Measurements from ENCODE around the gene LMX1B. TPM values are rescaled to one million over a fixed set of nuclear protein-coding genes. Genes with fewer than 3 reads are reported as not detected.

LMX1B gene
- polyA plus RNA-seq, 2 donors = 0.01 to 0.02 TPM

DNA sequence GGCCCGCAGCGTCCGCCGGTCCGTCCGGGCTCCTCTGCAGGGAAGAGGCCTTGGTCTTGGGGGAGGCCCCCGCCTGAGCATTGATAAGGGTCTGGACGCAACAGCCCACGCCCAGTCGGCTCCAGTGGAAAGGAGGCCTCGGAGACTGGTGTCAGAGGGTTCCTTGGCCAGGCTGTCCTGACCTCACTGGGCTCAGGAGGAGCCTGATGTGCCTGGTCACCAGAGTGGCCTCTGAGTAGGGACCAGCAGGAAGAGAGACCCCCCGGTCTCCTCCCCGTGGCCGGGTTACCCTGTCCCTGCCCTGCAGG, 13.2 kb downstream of the LMX1B start:
- Histone ChIP-seq H3K36me3 (ENCODE audit: control insufficient read depth in 2 of 2, insufficient read depth in 2 of 2, low read length in 1 of 2) (no peaks in the 10 kb centered on the region), H3K9me3 (ENCODE audit: control insufficient read depth in 2 of 2, insufficient read depth in 1 of 2, low read depth in 1 of 2, low read length in 1 of 2) (no peaks in the 10 kb centered on the region), H3K27ac (ENCODE audit: low read depth in 2 of 2, low read length in 1 of 2) (no peak overlapping the region), H3K4me3 (ENCODE audit: low read depth in 1 of 2, low read length in 2 of 2) (no peak overlapping the region), H3K4me1 (ENCODE audit: control insufficient read depth in 2 of 2, insufficient read depth in 2 of 2, low read length in 1 of 2) (peaks cover 0 to 10% of the 10 kb centered on the region in 2 donors), H3K27me3 (ENCODE audit: control insufficient read depth in 1 of 2, insufficient read depth in 2 of 2, low read length in 2 of 2) (peaks cover 14 to 38% of the 10 kb centered on the region in 2 donors)
- WGBS, 2 donors = 56 to 65% methylated on average over 14 of the region's 14 CpGs

DNA sequence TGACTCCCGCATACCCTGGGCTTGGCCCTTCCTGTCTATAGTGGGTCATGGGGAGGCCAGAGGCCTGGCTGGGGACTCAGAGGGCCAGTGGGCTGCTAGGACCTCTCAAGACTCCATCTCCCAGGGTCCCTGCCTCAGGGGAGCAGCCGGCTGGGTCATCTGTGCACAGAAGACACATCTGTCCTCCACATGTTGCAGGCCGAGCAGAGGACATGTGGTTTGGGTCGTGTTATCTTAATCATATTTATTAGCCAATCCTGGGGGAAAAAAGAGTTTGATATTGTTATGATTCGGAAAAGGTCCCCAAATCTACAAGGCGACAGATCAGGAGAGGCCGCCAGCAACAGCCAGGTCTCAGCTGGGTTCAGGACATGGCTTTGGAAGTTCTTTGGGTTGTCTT, 14.4 kb downstream of the LMX1B start:
- Histone ChIP-seq H3K27ac (ENCODE audit: low read depth in 2 of 2, low read length in 1 of 2) (no peak overlapping the region), H3K27me3 (ENCODE audit: control insufficient read depth in 1 of 2, insufficient read depth in 2 of 2, low read length in 2 of 2) (peaks cover 10 to 35% of the 10 kb centered on the region in 2 donors), H3K9me3 (ENCODE audit: control insufficient read depth in 2 of 2, insufficient read depth in 1 of 2, low read depth in 1 of 2, low read length in 1 of 2) (no peaks in the 10 kb centered on the region), H3K4me1 (ENCODE audit: control insufficient read depth in 2 of 2, insufficient read depth in 2 of 2, low read length in 1 of 2) (peaks cover 0 to 10% of the 10 kb centered on the region in 2 donors), H3K4me3 (ENCODE audit: low read depth in 1 of 2, low read length in 2 of 2) (no peak overlapping the region), H3K36me3 (ENCODE audit: control insufficient read depth in 2 of 2, insufficient read depth in 2 of 2, low read length in 1 of 2) (no peaks in the 10 kb centered on the region)
- 90% methylated on average over 7 of the region's 7 CpGs for WGBS, 2 donors

DNA sequence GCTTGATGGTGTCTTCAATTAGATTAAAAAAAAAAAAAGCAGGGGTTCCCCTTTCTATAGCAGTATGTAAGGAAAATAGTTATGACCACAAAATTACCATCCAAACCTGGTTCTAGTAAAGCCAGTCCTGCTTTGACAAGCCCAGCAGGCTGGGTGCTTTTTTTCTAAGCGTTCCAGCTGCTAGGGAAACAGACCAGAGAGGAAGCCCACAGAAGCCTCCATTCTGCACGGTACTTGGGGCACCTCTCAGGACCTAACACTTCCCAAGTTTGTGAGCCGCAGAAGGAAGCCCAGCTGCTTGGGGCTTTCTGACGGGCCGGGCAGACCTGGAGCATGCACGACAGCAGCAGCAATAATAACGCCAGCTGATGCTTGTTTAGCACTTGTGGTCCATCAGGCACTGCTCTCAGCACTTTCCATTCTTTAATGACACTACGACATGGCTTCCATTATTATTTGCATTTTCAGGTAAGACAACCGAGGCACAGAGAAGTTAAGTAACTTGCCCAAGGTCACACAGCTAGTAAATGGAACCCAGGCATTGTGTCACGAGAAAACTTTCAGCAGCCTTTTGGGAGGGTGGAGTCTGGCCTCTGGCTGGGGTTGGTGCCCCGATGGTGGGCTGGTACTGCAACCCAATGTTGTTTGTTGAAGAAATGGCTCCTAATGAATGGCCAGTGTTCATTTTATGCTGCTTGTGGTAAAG, 15.4 kb downstream of the LMX1B start:
- H3K36me3 ChIP-seq (ENCODE audit: control insufficient read depth in 2 of 2, insufficient read depth in 2 of 2, low read length in 1 of 2) = no peaks in the 10 kb centered on the region
- H3K9me3 ChIP-seq (ENCODE audit: control insufficient read depth in 2 of 2, insufficient read depth in 1 of 2, low read depth in 1 of 2, low read length in 1 of 2) = no peaks in the 10 kb centered on the region
- H3K4me1 ChIP-seq (ENCODE audit: control insufficient read depth in 2 of 2, insufficient read depth in 2 of 2, low read length in 1 of 2) = peaks cover 0 to 10% of the 10 kb centered on the region in 2 donors
- H3K4me3 ChIP-seq (ENCODE audit: low read depth in 1 of 2, low read length in 2 of 2) = no peak overlapping the region
- no peak overlapping the region for H3K27ac ChIP-seq (ENCODE audit: low read depth in 2 of 2, low read length in 1 of 2)
- 41 to 45% methylated on average over 11 of the region's 11 CpGs for WGBS, 2 donors
- peaks cover 9 to 29% of the 10 kb centered on the region in 2 donors for H3K27me3 ChIP-seq (ENCODE audit: control insufficient read depth in 1 of 2, insufficient read depth in 2 of 2, low read length in 2 of 2)

DNA sequence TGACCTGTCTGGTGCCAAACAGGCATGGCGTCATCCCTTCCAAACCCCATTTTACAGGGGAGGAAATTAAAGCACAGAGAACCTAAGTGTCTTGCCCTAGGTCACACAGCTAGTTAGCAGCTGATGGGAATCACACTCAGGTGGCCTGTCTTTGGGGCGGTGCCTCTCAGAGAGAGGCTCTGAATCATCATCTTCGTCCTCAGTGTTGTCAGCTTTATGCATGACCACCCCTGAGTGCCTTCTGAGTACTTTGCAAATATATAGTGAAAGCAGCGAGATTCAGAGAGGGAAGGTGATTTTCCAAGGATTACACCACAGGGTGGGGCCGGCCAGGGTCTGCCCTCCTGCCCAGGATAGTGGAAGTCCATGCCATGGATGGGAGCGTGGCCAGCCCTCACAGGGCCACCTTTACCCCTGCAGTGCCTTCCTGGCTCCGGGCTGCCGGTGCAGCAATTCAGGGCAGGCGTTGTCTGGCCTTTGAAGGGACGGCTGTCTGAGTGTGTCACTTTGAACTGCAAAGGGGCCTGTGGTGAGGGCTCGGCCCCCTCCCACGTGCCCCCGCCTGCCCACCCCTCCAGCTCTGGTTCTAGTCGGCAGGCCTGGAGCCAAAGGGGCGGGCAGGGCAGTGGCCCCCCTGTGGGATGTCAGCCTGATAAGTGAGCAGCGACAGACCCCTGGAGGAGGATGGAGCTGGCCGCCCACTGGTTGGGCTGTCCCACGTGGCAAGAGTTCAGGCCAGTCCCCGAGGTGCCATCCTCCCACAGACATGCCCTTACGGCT, 16.9 kb downstream of the LMX1B start:
- 25 to 31% methylated on average over 20 of the region's 20 CpGs for WGBS, 2 donors
- H3K27me3 ChIP-seq (ENCODE audit: control insufficient read depth in 1 of 2, insufficient read depth in 2 of 2, low read length in 2 of 2) = peaks cover 9 to 16% of the 10 kb centered on the region in 2 donors
- H3K4me1 ChIP-seq (ENCODE audit: control insufficient read depth in 2 of 2, insufficient read depth in 2 of 2, low read length in 1 of 2) = peaks cover 0 to 8% of the 10 kb centered on the region in 2 donors
- no peak overlapping the region for H3K4me3 ChIP-seq (ENCODE audit: low read depth in 1 of 2, low read length in 2 of 2)
- no peaks in the 10 kb centered on the region for H3K36me3 ChIP-seq (ENCODE audit: control insufficient read depth in 2 of 2, insufficient read depth in 2 of 2, low read length in 1 of 2)
- no peaks in the 10 kb centered on the region for H3K9me3 ChIP-seq (ENCODE audit: control insufficient read depth in 2 of 2, insufficient read depth in 1 of 2, low read depth in 1 of 2, low read length in 1 of 2)
- H3K27ac ChIP-seq (ENCODE audit: low read depth in 2 of 2, low read length in 1 of 2) = no peak overlapping the region

DNA sequence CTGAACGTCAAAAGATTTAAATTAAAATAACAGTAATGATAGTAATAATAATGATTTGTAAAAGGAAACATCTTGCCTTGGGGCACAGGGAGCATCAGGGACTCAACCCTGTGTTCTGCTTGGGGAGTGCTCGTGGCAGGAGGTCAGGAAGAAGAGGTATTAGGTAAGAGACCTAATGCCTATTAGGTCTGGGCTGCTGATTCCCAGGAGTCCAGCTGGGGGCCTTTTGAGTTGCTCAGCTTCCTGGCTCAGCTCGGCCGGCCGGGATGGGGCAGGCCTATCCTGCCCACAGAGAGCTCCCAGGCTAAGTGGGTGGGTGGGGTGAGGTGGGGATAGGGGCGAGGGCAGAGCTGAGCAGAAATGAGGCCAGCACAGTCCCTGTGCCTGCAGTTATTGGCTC, 17.5 kb downstream of the LMX1B start:
- Histone ChIP-seq H3K4me1 (ENCODE audit: control insufficient read depth in 2 of 2, insufficient read depth in 2 of 2, low read length in 1 of 2) (peaks cover 0 to 3% of the 10 kb centered on the region in 2 donors), H3K27me3 (ENCODE audit: control insufficient read depth in 1 of 2, insufficient read depth in 2 of 2, low read length in 2 of 2) (peaks cover 9 to 10% of the 10 kb centered on the region in 2 donors), H3K9me3 (ENCODE audit: control insufficient read depth in 2 of 2, insufficient read depth in 1 of 2, low read depth in 1 of 2, low read length in 1 of 2) (no peaks in the 10 kb centered on the region), H3K4me3 (ENCODE audit: low read depth in 1 of 2, low read length in 2 of 2) (no peak overlapping the region), H3K27ac (ENCODE audit: low read depth in 2 of 2, low read length in 1 of 2) (no peak overlapping the region), H3K36me3 (ENCODE audit: control insufficient read depth in 2 of 2, insufficient read depth in 2 of 2, low read length in 1 of 2) (no peaks in the 10 kb centered on the region)
- 39 to 50% methylated on average over 6 of the region's 6 CpGs for WGBS, 2 donors

DNA sequence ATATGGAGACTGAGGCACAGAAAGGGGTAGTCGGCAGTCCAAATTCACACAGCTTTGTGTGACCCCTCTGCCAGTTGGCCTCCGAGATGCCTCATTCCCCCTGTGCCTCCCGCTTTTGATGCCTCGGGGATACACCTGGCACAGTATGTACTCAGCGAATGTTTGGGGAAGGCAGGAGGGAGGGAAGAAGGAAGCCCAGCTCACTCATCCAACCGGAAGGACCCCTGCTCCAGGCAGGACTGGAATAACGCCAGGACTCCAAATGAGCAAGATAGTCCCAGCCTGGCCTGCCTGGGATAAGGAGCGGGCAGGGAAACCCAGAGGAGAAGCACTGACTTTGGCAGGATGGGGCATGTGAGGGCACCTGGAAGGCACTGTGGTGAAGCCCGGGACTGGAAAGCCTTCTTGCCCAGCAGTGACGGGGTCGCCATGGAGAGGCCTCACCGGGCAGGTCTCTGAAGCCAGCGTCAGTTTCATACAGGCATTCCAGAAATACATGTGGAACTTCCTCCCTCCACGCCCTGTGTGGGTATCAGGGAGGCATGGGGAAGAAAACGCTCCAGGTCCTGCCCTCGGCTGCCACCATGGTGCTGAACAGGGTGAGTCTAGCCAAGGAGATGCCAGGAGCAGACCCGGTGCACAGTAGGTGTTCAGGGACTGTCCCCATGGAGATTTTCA, 20.3 kb downstream of the LMX1B start:
- H3K4me3 ChIP-seq (ENCODE audit: low read depth in 1 of 2, low read length in 2 of 2) = no peak overlapping the region
- peaks cover 0 to 2% of the 10 kb centered on the region in 2 donors for H3K4me1 ChIP-seq (ENCODE audit: control insufficient read depth in 2 of 2, insufficient read depth in 2 of 2, low read length in 1 of 2)
- 45 to 49% methylated on average over 17 of the region's 17 CpGs for WGBS, 2 donors
- H3K27me3 ChIP-seq (ENCODE audit: control insufficient read depth in 1 of 2, insufficient read depth in 2 of 2, low read length in 2 of 2) = peaks cover 3 to 7% of the 10 kb centered on the region in 2 donors
- no peak overlapping the region for H3K27ac ChIP-seq (ENCODE audit: low read depth in 2 of 2, low read length in 1 of 2)
- no peaks in the 10 kb centered on the region for H3K9me3 ChIP-seq (ENCODE audit: control insufficient read depth in 2 of 2, insufficient read depth in 1 of 2, low read depth in 1 of 2, low read length in 1 of 2)
- no peaks in the 10 kb centered on the region for H3K36me3 ChIP-seq (ENCODE audit: control insufficient read depth in 2 of 2, insufficient read depth in 2 of 2, low read length in 1 of 2)

DNA sequence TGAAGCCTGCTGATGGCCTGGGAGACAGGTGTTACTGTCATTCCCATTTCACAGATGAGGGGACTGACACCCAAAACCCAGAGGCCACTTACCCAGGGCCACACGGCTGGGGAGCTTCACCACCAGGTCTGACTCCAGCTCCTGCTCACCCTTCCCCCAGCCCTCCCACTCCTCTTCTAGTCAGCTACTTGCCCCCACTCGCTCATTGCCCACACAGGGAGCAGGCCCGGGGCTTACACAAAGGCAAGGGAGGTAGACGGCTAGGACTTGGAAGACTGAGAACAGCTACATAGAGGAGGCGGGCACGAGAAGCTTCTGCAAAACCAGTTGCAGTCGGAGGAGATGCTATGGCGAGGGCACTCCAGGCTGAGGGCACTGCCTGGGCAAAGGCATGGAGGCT, 21.3 kb downstream of the LMX1B start:
- Histone ChIP-seq H3K27ac (ENCODE audit: low read depth in 2 of 2, low read length in 1 of 2) (no peak overlapping the region), H3K9me3 (ENCODE audit: control insufficient read depth in 2 of 2, insufficient read depth in 1 of 2, low read depth in 1 of 2, low read length in 1 of 2) (no peaks in the 10 kb centered on the region), H3K4me3 (ENCODE audit: low read depth in 1 of 2, low read length in 2 of 2) (no peak overlapping the region), H3K36me3 (ENCODE audit: control insufficient read depth in 2 of 2, insufficient read depth in 2 of 2, low read length in 1 of 2) (no peaks in the 10 kb centered on the region), H3K27me3 (ENCODE audit: control insufficient read depth in 1 of 2, insufficient read depth in 2 of 2, low read length in 2 of 2) (peaks cover 3 to 6% of the 10 kb centered on the region in 2 donors), H3K4me1 (ENCODE audit: control insufficient read depth in 2 of 2, insufficient read depth in 2 of 2, low read length in 1 of 2) (peaks cover 0 to 2% of the 10 kb centered on the region in 2 donors)
- WGBS, 2 donors = 74 to 78% methylated on average over 8 of the region's 8 CpGs

DNA sequence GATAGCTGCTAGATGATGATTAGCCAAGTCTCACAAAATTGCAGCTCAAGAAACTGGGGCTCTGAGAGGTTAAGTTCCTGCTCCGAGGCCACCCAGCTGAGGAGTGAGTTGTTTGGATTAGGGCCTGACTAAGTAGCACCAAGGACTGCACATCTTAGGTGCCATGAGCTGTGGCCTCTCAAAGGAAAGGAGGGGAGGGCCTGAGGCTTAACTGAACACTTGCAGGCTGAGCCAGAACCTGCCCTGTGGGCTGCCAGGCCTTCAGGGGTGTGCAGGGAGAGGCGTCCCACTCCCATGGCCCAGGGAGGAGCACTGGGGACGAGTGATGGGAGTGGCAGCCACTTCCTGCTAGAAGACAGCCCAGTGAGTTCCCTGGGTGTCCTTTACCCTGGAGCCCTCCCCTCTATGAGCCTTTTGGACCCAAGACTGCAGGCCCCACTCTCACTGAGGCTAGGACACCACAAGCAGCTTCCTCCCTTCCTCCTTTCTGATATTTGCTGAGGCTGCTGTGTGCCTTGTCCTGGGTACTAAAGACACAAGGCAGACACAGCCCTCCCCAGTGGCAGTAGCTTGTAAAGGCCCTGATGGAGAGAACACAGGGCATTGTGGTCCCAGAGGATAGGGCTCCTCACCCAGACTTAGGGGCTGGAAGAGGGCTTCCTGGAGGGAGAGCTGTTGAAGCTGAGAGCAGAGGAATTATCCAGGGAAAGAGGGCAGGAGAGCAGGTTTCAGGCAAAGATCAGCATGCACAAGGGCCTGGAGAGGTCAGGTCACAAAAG, 22.1 kb downstream of the LMX1B start:
- Histone ChIP-seq H3K4me3 (ENCODE audit: low read depth in 1 of 2, low read length in 2 of 2) (no peak overlapping the region), H3K9me3 (ENCODE audit: control insufficient read depth in 2 of 2, insufficient read depth in 1 of 2, low read depth in 1 of 2, low read length in 1 of 2) (no peaks in the 10 kb centered on the region), H3K27ac (ENCODE audit: low read depth in 2 of 2, low read length in 1 of 2) (no peak overlapping the region), H3K27me3 (ENCODE audit: control insufficient read depth in 1 of 2, insufficient read depth in 2 of 2, low read length in 2 of 2) (peaks cover 3% of the 10 kb centered on the region in 2 donors), H3K36me3 (ENCODE audit: control insufficient read depth in 2 of 2, insufficient read depth in 2 of 2, low read length in 1 of 2) (no peaks in the 10 kb centered on the region), H3K4me1 (ENCODE audit: control insufficient read depth in 2 of 2, insufficient read depth in 2 of 2, low read length in 1 of 2) (no peaks in the 10 kb centered on the region)
- 61 to 62% methylated on average over 3 of the region's 3 CpGs for WGBS, 2 donors

All from esophagus (tissue), 2 donors.